Measurements from ENCODE around the gene GNA14. TPM values are rescaled to one million over a fixed set of nuclear protein-coding genes. Genes with fewer than 3 reads are reported as not detected.

The GNA14 gene
- total RNA-seq: 4.4 and 5.0 TPM in 2 replicates

DNA sequence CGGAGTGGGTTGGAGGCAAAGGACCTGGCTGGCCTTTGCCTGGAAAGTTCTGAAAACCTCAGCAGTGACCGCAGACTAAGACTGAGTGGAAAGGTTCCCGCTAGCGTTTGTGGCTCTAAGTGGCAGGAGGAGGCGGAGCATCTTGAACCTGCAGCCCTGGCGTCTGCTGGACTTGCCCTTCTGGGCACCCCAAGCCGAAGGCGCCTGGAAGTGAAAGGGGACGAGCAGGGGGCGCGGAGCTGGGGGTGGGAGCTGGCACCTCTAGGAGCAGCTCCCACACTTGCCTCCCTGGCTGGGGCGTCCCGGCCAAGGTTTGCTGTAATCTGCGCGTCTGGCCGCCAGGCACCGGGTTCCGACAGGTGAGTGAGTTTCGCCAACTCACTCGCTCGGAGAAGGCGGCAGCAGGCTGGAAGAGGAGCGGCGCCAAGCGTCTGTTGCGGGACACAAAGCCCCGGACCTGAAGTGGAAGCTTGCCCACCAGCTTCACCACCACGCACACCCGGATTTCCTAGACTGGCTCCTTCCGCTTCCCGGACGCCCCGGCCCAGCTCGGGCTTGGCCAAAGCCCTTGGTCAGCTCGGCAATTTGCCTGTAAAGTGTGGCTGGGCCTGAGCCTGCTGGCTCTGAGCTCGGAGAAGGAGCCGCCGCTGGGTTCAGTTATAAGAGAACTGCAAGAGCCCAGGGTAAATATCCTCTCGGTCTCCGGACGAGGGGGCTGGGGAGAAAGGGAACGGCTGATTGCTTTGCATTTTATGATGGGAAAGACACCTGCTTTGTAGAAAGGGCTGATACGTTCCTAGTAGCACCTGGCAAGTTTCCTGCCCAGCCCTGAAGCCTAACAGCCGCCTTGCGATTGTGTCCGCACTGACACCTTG, at the start of gene GNA14:
GNA14 (minus strand) TSS at position 89 of the 875 bp plus-strand sequence. CDS start 529 bp downstream, outside the sequence.

Measured in aortic smooth muscle cell (primary cell).